OCI-LY1 (cell line): ENCODE results near the gene TRIO.

ENCODE experiments used
- CTCF ChIP-seq: fragments of 200-600 bp; sonication (generic), shearing (Covaris generic); IDR thresholded peaks from 2 replicates; pipeline ENCODE4 v1.5.1; 2017; ENCODE audit warnings: mild to moderate bottlenecking, antibody characterized with exemption, low read length, moderate library complexity, mixed read lengths
- EZH2 ChIP-seq: fragments of 200-600 bp; sonication (generic), shearing (Covaris generic); IDR thresholded peaks from 2 replicates; pipeline ENCODE4 v1.8.0; 2017; ENCODE audit warnings: borderline replicate concordance, mixed run types, mild to moderate bottlenecking, antibody characterized with exemption, low read length, moderate library complexity, mixed read lengths

GRCh38 chr5:14462681-14463080 lies 319.5 kb downstream of the TRIO start:
- TF ChIP-seq CTCF (no peak), EZH2 (no peak)
